Measurements from ENCODE around the gene NBAS. TPM values are rescaled to one million over a fixed set of nuclear protein-coding genes. Genes with fewer than 3 reads are reported as not detected.

NBAS gene
- polyA plus RNA-seq, 1 donor (not counting 4 experiments of a cell fraction or from before 2014, with no cell fraction given), result 27.9 TPM

DNA sequence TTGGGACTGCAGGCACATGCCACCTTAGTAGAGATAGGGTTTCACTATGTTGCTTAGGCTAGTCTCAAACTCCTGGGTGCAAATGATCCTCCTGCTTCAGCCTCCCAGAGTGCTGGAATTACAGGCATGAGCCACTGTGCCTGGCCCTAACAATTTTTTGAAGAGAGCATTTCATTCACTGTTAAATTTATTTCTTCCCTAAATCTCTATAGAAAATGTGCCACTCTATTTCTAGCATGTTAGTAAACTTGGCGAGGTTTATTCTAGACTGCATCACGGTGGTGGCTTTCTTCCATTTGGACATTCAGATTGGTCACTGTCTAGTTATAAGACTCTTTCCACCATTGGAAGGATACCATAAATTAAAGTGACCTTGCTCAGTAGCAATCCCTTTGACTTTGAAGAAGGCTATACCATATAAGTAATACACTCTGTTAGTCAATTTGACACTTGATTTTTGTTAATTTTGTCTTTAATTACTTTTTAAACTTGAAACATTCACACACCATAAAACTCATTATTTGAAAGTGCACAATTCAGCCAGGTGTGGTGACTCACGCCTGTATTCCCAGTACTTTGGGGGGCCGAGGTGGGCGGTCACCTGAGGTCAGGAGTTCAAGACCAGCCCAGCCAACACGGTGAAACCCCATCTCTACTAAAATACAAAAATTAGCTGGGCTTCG lies 46.7 kb upstream of the NBAS start:
- H3K4me1 ChIP-seq (ENCODE audit: control insufficient read depth, extremely low read depth, insufficient read depth, low read length), result no peaks in the 10 kb centered on the region
- no peaks in the 10 kb centered on the region for H3K79me2 ChIP-seq (ENCODE audit: control insufficient read depth, insufficient read depth, low read length)
- dilution Hi-C loops (cut with MboI; ENCODE audit: extremely low pct_ligation_motif_present, low sequenced_read_pairs), result no loop called here
- no peak overlapping the region for H3K4me3 ChIP-seq (ENCODE audit: control insufficient read depth in 2 of 3, extremely low read depth in 1 of 3, insufficient read depth in 2 of 3, low read depth in 1 of 3, low read length in 3 of 3)
- peaks cover 25 to 36% of the 10 kb centered on the region in 2 experiments for H3K36me3 ChIP-seq (ENCODE audit: control insufficient read depth in 2 of 2, extremely low read depth in 1 of 2, insufficient read depth in 2 of 2, low read length in 2 of 2)
- no peak overlapping the region for H2AFZ ChIP-seq (ENCODE audit: control insufficient read depth, low read length)
- no peaks in the 10 kb centered on the region for H4K20me1 ChIP-seq (ENCODE audit: control insufficient read depth, extremely low read depth, insufficient read depth, low read length)
- H3K4me2 ChIP-seq (ENCODE audit: control insufficient read depth, extremely low read depth, insufficient read depth, low read depth, low read length), result no peak overlapping the region
- no peak for DNase-seq (ENCODE audit: low read depth, low spot score)
- no peaks in the 10 kb centered on the region for H3K9me3 ChIP-seq (ENCODE audit: control insufficient read depth, low read depth, low read length)
- no peak for FAIRE-seq
- H3K9me1 ChIP-seq (ENCODE audit: control insufficient read depth, extremely low read depth, insufficient read depth, low read length), result no peaks in the 10 kb centered on the region
- H3K27ac ChIP-seq (ENCODE audit: control insufficient read depth, insufficient read depth, low read length), result no peak overlapping the region
- TF ChIP-seq, protein P1, sequence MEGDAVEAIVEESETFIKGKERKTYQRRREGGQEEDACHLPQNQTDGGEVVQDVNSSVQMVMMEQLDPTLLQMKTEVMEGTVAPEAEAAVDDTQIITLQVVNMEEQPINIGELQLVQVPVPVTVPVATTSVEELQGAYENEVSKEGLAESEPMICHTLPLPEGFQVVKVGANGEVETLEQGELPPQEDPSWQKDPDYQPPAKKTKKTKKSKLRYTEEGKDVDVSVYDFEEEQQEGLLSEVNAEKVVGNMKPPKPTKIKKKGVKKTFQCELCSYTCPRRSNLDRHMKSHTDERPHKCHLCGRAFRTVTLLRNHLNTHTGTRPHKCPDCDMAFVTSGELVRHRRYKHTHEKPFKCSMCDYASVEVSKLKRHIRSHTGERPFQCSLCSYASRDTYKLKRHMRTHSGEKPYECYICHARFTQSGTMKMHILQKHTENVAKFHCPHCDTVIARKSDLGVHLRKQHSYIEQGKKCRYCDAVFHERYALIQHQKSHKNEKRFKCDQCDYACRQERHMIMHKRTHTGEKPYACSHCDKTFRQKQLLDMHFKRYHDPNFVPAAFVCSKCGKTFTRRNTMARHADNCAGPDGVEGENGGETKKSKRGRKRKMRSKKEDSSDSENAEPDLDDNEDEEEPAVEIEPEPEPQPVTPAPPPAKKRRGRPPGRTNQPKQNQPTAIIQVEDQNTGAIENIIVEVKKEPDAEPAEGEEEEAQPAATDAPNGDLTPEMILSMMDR (optimal IDR thresholded peaks at IDR 0.05 in 1 of 3, IDR thresholded peaks at IDR 0.05 in 1 of 3, conservative IDR thresholded peaks at IDR 0.05 in 1 of 3; ENCODE audit: extremely low read depth in 1 of 3, insufficient read depth in 2 of 3, low read length in 3 of 3), result no peak
- TF ChIP-seq EZH2 (IDR thresholded peaks at IDR 0.05; ENCODE audit: low read length), result no peak
- H3K27me3 ChIP-seq (ENCODE audit: control insufficient read depth, extremely low read depth, insufficient read depth, low read length), result no peaks in the 10 kb centered on the region
- no peak overlapping the region for H3K9ac ChIP-seq (ENCODE audit: control insufficient read depth, extremely low read depth, insufficient read depth, low read length)

GRCh38 chr2:15606481-15607441 lies 45.6 kb upstream of the NBAS start:
- Histone ChIP-seq H3K36me3 (ENCODE audit: control insufficient read depth in 2 of 2, extremely low read depth in 1 of 2, insufficient read depth in 2 of 2, low read length in 2 of 2) (peaks cover 26 to 43% of the 10 kb centered on the region in 2 experiments), H3K27me3 (ENCODE audit: control insufficient read depth, extremely low read depth, insufficient read depth, low read length) (no peaks in the 10 kb centered on the region), H3K27ac (ENCODE audit: control insufficient read depth, insufficient read depth, low read length) (no peak overlapping the region), H3K9me1 (ENCODE audit: control insufficient read depth, extremely low read depth, insufficient read depth, low read length) (no peaks in the 10 kb centered on the region), H2AFZ (ENCODE audit: control insufficient read depth, low read length) (no peak overlapping the region), H3K9me3 (ENCODE audit: control insufficient read depth, low read depth, low read length) (no peaks in the 10 kb centered on the region), H3K4me1 (ENCODE audit: control insufficient read depth, extremely low read depth, insufficient read depth, low read length) (no peaks in the 10 kb centered on the region), H3K4me3 (ENCODE audit: control insufficient read depth in 2 of 3, extremely low read depth in 1 of 3, insufficient read depth in 2 of 3, low read depth in 1 of 3, low read length in 3 of 3) (no peak overlapping the region), H3K9ac (ENCODE audit: control insufficient read depth, extremely low read depth, insufficient read depth, low read length) (no peak overlapping the region), H3K4me2 (ENCODE audit: control insufficient read depth, extremely low read depth, insufficient read depth, low read depth, low read length) (no peak overlapping the region), H4K20me1 (ENCODE audit: control insufficient read depth, extremely low read depth, insufficient read depth, low read length) (no peaks in the 10 kb centered on the region), H3K79me2 (ENCODE audit: control insufficient read depth, insufficient read depth, low read length) (no peaks in the 10 kb centered on the region)
- DNase-seq (ENCODE audit: low read depth, low spot score) (no peak), FAIRE-seq (no peak)
- no peak for TF ChIP-seq EZH2 (IDR thresholded peaks at IDR 0.05; ENCODE audit: low read length)
- TF ChIP-seq, protein P1 (optimal IDR thresholded peaks at IDR 0.05 in 1 of 3, IDR thresholded peaks at IDR 0.05 in 1 of 3, conservative IDR thresholded peaks at IDR 0.05 in 1 of 3; ENCODE audit: extremely low read depth in 1 of 3, insufficient read depth in 2 of 3, low read length in 3 of 3), result no peak
- dilution Hi-C loops (cut with MboI; ENCODE audit: extremely low pct_ligation_motif_present, low sequenced_read_pairs), result no loop called here

Measured in keratinocyte (primary cell).